ENCODE data around the gene PCMT1.
A peak's percentile ranks its signal among the peaks of the same experiment; 100 is the strongest.
"Not testable (repeated sequence)": the region's sequence is repeated elsewhere in the genome, so short reads cannot be mapped to it uniquely, and the experiment has no call there.

The PCMT1 gene

DNA sequence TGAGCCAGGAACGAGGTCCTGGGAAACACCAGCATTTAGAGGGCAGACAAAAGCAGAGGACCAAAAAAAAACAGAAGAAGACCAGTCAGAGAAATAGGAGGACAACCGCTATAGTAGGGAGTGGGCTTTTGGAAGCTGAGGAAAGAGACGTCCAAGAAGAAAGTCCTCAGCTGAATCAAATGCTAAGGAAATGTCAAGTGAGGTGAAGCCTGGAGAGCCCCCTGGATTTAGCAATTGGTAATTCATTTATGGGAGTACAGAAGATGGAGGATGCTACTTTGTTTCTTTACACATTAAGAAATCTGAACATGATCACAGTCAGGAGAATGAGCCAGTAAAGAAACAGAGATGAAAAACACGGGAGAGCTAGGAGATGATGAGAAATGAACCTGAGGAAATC, 73.5 kb downstream of the PCMT1 start:
- no peak for DNase-seq

GRCh38 chr6:149825292-149825691, 75.8 kb downstream of the PCMT1 start:
- no peak for DNase-seq

DNA sequence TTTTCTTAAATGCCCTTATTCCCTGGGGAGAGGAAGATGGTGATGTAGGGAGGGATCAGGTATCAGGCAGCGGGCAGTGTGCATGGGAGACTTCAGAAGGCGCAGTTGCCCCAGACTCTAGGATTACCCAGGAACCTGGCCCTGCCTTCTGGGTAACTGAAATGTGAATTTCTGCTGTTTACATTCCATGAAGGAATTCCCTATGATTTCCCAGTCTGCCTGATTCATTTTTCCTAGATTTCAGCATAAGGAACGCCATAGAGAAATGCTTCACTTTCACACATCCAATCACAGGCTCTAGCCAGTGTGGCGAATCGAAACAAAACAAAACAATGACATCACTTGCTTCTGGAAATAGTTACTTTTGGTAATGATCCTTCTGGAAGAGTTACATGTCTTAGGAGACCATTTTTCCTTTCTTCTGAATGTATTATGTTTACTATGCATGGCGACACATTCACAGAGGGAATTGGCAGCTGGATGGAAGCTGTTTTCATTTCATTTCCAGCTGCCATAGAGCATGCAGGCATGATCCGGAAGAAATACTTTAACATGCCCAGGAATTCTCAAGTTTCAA, 81.3 kb downstream of the PCMT1 start:
- no peak for DNase-seq

DNA sequence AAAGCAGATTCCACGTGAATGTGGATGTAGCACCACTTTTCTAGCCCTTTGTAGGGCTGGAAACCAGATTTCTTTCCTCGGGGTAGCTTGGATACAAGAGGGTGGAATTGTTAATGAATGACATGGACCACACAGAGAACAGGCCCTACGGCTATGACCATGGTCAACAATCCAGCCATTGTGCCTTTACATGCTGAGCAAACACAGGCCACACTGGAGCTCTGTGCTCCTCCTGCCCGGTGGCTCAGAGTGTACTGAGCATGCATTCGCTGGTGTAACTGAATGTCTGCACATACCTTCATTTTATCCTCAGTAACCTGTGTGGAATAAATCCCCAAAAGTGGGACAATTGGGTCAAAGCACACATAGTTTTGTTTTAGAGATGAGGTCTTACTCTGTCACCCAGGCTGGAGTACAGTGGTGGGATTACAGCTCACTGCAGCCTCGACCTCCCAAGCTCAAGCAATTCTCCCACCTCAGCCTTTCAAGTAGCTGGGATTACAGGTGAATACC, 81.8 kb downstream of the PCMT1 start:
- no peak for DNase-seq

DNA sequence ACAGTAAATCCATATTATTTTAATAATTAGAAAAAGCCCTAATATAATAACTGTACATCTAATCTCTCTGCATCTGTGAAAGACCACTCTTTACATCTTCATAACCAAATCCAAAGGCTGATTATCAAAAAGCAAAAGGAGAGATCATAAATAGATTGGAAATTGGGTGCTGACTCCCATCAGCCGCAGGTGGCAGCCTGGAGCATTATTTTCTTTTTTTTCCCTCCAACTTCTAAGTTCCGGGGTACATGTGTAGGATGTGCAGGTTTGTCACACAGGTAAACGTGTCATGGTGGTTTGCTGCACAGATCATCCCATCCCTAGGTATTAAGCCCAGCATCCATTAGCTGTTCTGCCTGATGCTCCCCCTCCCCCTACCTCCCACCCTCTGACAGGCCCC, 84.1 kb downstream of the PCMT1 start:
- no peak for DNase-seq

DNA sequence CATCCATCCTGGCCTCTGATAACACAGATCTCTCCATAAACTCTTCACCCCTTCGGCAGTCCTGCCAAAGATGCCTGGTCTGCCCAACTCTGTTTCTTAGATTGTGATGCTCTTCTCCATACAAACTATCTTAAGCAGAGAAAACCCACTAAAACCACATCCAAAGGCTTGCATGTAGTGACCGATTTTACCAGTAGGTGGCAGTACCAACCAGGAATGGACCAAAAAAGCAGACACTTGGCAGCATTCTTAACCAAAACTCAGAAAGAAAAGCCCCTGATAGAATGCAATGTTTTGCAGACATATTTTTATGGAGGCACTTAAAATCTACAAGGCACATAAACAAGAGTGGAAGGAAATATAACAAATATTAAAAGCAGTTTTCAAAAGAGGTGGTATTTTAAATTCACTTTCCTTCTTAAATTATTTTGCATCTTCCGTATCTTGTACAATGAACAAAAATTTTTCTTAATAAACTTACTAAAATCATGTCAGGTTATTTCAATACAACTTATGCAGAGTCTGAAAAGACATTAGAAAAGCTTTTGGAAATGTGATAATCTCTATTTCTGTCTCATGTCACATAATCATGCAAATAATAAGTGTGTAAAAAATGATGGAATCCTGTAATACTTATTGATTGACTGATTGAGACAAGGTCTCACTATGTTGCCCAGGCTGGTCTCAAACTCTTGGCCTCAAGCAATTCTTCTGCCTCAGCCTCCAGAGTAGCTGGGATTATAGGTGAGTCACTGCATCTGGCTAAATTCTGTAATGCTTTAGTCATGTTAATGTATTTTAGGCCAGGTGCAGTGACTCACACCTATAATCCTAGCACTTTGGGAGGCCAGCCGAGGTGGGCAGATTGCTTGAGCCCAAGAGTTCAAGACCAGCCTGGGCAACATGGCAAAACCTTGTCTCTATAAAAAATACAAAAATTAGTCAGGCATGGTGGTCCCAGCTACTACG, 85.3 kb downstream of the PCMT1 start:
- DNase-seq = no peak

- peak; percentile 40 for DNase-seq
Observed at GRCh38 chr6:149840345-149841075, 91.0 kb downstream of the PCMT1 start.

GRCh38 chr6:149842331-149842730, 92.8 kb downstream of the PCMT1 start:
- no peak for DNase-seq

DNA sequence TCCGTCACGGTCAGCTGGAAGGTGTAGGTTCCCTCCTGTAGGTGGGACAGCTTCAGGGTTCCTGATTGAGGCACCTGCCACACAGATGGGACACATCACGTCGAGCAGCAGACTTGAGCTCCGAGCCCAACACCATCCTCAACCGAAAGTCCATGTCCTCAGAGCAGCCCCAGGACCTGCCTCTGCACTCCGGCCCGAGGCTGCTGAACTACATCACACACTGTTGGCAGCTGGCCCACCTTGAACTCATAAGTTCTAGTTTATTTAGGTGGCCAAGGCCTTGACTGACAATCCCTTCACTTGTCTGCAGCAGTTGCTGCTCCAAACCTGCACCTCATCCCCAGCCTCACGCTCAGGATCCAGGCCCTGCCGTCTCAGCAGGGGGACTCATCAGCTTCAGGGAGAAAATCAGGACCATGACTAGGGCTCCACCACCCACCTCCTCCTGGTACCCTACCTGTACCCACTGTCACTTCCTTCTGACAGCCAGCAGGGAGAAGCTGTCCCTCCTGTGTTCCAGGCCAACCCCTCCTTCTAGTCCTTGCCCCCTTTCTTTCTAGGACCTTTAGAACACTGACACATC, 93.6 kb downstream of the PCMT1 start:
- DNase-seq = no peak

GRCh38 chr6:149844036-149844435, 94.5 kb downstream of the PCMT1 start:
- DNase-seq = not testable (repeated sequence)

GRCh38 chr6:149844480-149844879, 94.9 kb downstream of the PCMT1 start:
- no peak for DNase-seq

- DNase-seq = no peak
Observed at GRCh38 chr6:149845549-149845948, 96.0 kb downstream of the PCMT1 start.

DNA sequence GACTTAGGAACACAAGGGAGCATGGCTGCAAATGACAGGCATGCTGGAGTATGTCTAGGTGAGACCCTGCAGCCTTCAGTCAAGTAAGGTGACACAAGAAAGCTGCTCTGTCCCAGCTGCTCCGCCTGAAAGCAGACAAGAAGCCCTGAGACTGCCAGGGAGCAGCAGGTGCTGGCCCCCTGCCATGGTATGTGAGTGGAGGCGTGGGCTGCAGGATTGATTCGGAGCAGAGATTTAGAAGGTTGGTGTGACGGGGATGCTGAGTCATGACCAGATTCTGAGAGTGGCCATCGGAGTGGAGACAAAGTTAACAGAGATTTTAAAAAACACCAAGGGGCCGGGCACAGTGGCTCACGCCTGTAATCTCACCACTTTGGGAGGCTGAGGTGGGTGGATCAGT, 96.8 kb downstream of the PCMT1 start:
- no peak for DNase-seq

DNA sequence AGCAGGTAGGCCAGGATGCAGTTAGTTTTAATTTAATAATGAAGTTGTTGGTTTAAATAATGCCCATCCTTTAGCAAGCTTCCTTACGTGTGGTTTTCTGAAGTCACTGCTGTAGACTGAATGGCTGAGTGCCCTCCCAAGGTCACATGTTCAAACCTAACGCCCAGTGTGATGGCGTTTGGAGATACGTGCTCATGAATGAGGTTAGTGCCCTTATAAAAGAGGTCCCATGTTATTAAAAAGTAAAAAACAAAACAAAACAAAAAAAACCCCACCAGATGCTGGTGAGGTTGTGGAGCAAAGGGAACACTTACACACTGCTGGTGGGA, 98.4 kb downstream of the PCMT1 start:
- no peak for DNase-seq

- DNase-seq = not testable (repeated sequence)
Observed at GRCh38 chr6:149848343-149848742, 98.8 kb downstream of the PCMT1 start.

- DNase-seq = no peak
Observed at GRCh38 chr6:149851461-149852110, 102.0 kb downstream of the PCMT1 start.

GRCh38 chr6:149852180-149852579, 102.6 kb downstream of the PCMT1 start:
- no peak for DNase-seq

GRCh38 chr6:149852881-149853280, 103.3 kb downstream of the PCMT1 start:
- no peak for DNase-seq

GRCh38 chr6:149854017-149854416, 104.5 kb downstream of the PCMT1 start:
- not testable (repeated sequence) for DNase-seq

DNA sequence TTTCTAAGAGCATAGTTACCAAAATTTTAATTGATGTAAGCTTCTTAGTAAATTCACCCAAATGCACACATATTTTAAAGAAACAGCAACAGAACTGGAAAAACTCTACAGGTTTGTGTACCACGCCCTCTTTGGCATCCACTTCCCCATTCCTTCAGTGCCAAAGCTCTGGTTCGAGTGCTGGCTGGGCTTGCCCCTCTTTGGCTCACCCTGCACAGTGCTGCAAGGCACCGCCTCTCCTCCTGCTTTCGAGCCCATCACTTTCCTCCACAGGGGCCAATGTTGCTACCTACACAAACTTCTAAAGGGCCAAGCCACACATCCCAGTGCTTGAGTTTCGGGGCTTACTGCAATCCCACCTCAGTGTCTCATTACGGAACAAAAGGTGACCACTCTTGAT, 105.0 kb downstream of the PCMT1 start:
- DNase-seq = no peak

GRCh38 chr6:149855040-149855654, 105.6 kb downstream of the PCMT1 start:
- DNase-seq = no peak

DNA sequence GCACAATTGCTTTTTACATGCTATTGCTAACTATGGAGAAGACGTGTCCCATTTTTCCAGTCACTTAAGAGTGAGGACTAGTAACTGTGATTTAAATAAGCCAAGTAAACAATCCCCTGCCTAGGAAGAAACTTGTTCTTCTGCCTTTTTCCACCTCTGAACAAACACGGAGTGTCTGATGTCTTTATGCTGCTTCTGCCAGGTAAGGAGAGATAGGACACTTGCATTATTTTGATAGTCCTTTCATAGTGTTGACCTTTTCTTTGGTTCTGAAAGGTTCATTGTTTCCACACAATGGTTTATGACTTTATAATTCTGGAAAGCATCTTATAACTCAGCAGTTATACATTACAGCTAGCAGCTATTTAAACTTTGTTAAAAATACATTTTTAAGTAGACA, 106.2 kb downstream of the PCMT1 start:
- DNase-seq = no peak

All from NCI-H2081 treated with DMSO at 0.1 percent for 48 hours (cell line).